ENCODE measurements around the gene CBX2. TPM values are rescaled to one million over a fixed set of nuclear protein-coding genes. Genes with fewer than 3 reads are reported as not detected.

CBX2 gene
- total RNA-seq, 2 experiments from 2014 or later: 9.2 to 9.6 TPM

GRCh38 chr17:79781736-79782575 lies 4.0 kb downstream of the CBX2 start:
- ATAC-seq (ENCODE audit: low read depth) (no peak), DNase-seq (no peak)
- Mint-ChIP-seq H3K36me3 (peaks cover 4% of the 10 kb centered on the region), H3K9me3 (no peaks in the 10 kb centered on the region), H3K27me3 (peaks cover 20% of the 10 kb centered on the region), H3K27ac (peak overlapping the region; percentile 74), H3K4me1 (peaks cover 26% of the 10 kb centered on the region), H3K4me3 (peak overlapping the region; percentile 59)
- POLR2A ChIA-PET: interaction anchor here (1.0 to 2.0 kb wide), 4 partner anchors 15 to 58 kb away, joined by 3 to 10 read pairs (median 4); partner anchors contain the start of genes CBX4 and CBX8

- ATAC-seq (ENCODE audit: low read depth): no peak
- Mint-ChIP-seq H3K36me3 (peaks cover 2% of the 10 kb centered on the region), H3K4me3 (no peak overlapping the region), H3K27ac (no peak overlapping the region), H3K9me3 (no peaks in the 10 kb centered on the region), H3K4me1 (peaks cover 21% of the 10 kb centered on the region), H3K27me3 (peaks cover 29% of the 10 kb centered on the region)
- DNase-seq: no peak
- POLR2A ChIA-PET: no interaction called here
Measured at GRCh38 chr17:79783891-79784290, 5.9 kb downstream of the CBX2 start.

- H3K36me3 Mint-ChIP-seq: peaks cover 2% of the 10 kb centered on the region
- H3K27ac Mint-ChIP-seq: no peak overlapping the region
- H3K27me3 Mint-ChIP-seq: peaks cover 33% of the 10 kb centered on the region
- ATAC-seq (ENCODE audit: low read depth) (no peak), DNase-seq (no peak)
- H3K4me1 Mint-ChIP-seq: peaks cover 20% of the 10 kb centered on the region
- H3K4me3 Mint-ChIP-seq: no peak overlapping the region
- POLR2A ChIA-PET: no interaction called here
- no peaks in the 10 kb centered on the region for H3K9me3 Mint-ChIP-seq
Measured at GRCh38 chr17:79784353-79785016, 6.5 kb downstream of the CBX2 start.

GRCh38 chr17:79785017-79785899 lies 7.3 kb downstream of the CBX2 start:
- Mint-ChIP-seq H3K9me3 (no peaks in the 10 kb centered on the region), H3K27ac (no peak overlapping the region), H3K4me1 (peaks cover 14% of the 10 kb centered on the region), H3K4me3 (no peak overlapping the region), H3K27me3 (peaks cover 35% of the 10 kb centered on the region), H3K36me3 (peaks cover 2% of the 10 kb centered on the region)
- DNase-seq (no peak), ATAC-seq (ENCODE audit: low read depth) (no peak)
- POLR2A ChIA-PET: interaction anchor here (0.5 kb wide), 1 partner anchor 17 kb away, joined by 3 read pairs; no protein-coding TSS in a partner anchor

GRCh38 chr17:79785900-79786810 lies 8.2 kb downstream of the CBX2 start:
- H3K4me1 Mint-ChIP-seq: peaks cover 8% of the 10 kb centered on the region
- no peaks in the 10 kb centered on the region for H3K9me3 Mint-ChIP-seq
- H3K27ac Mint-ChIP-seq: no peak overlapping the region
- H3K36me3 Mint-ChIP-seq: peaks cover 2% of the 10 kb centered on the region
- no peak for ATAC-seq (ENCODE audit: low read depth)
- peaks cover 43% of the 10 kb centered on the region for H3K27me3 Mint-ChIP-seq
- H3K4me3 Mint-ChIP-seq: no peak overlapping the region
- POLR2A ChIA-PET: interaction anchor here (0.5 to 1.0 kb wide), 2 partner anchors 11 to 16 kb away, joined by 3 read pairs; partner anchors contain the start of gene CBX8
- DNase-seq: no peak

- peaks cover 1% of the 10 kb centered on the region for H3K4me1 Mint-ChIP-seq
- H3K36me3 Mint-ChIP-seq: no peaks in the 10 kb centered on the region
- DNase-seq: no peak
- no peaks in the 10 kb centered on the region for H3K9me3 Mint-ChIP-seq
- no peak for ATAC-seq (ENCODE audit: low read depth)
- H3K4me3 Mint-ChIP-seq: no peak overlapping the region
- POLR2A ChIA-PET: interaction anchor here (1.0 kb wide), 1 partner anchor 10 kb away, joined by 3 read pairs; the partner anchor contains the start of gene CBX8
- peaks cover 45% of the 10 kb centered on the region for H3K27me3 Mint-ChIP-seq
- no peak overlapping the region for H3K27ac Mint-ChIP-seq
Measured at GRCh38 chr17:79786930-79787643, 9.1 kb downstream of the CBX2 start.

GRCh38 chr17:79788455-79788854 lies 10.5 kb downstream of the CBX2 start:
- Mint-ChIP-seq H3K9me3 (no peaks in the 10 kb centered on the region), H3K27me3 (peaks cover 50% of the 10 kb centered on the region), H3K36me3 (no peaks in the 10 kb centered on the region), H3K4me1 (peaks cover 2% of the 10 kb centered on the region), H3K4me3 (no peak overlapping the region), H3K27ac (no peak overlapping the region)
- POLR2A ChIA-PET: interaction anchor here (1.0 kb wide), 1 partner anchor 51 kb away, joined by 3 read pairs; the partner anchor contains the start of gene CBX4
- no peak for DNase-seq
- no peak for ATAC-seq (ENCODE audit: low read depth)

- peaks cover 50% of the 10 kb centered on the region for H3K27me3 Mint-ChIP-seq
- H3K4me3 Mint-ChIP-seq: no peak overlapping the region
- no peak for ATAC-seq (ENCODE audit: low read depth)
Measured at GRCh38 chr17:79788989-79789942, 11.3 kb downstream of the CBX2 start.

GRCh38 chr17:79789943-79790804 lies 12.2 kb downstream of the CBX2 start:
- Mint-ChIP-seq H3K36me3 (peaks cover 3% of the 10 kb centered on the region), H3K4me1 (peaks cover 2% of the 10 kb centered on the region), H3K27ac (no peak overlapping the region), H3K4me3 (peak overlapping the region; percentile 13), H3K9me3 (no peaks in the 10 kb centered on the region), H3K27me3 (peaks cover 50% of the 10 kb centered on the region)
- ATAC-seq (ENCODE audit: low read depth): peak; percentile 21
- DNase-seq: peak; percentile 62
- POLR2A ChIA-PET: interaction anchor here (1.1 kb wide), 1 partner anchor 18 kb away, joined by 3 read pairs; no protein-coding TSS in a partner anchor

More at GRCh38 chr17:79788989-79789942, 11.3 kb downstream of the CBX2 start:
- peaks cover 2% of the 10 kb centered on the region for H3K4me1 Mint-ChIP-seq
- no peak for DNase-seq
- H3K9me3 Mint-ChIP-seq: no peaks in the 10 kb centered on the region
- POLR2A ChIA-PET: interaction anchor here (1.0 to 1.1 kb wide), 2 partner anchors 19 to 50 kb away, joined by 3 read pairs; partner anchors contain the start of gene CBX4
- H3K27ac Mint-ChIP-seq: no peak overlapping the region
- peaks cover 3% of the 10 kb centered on the region for H3K36me3 Mint-ChIP-seq

Measured in activated naive CD8-positive, alpha-beta T cell treated with anti-CD3 and anti-CD28 coated beads, Interleukin-2, amount 10 ng/mL, durations not matched to agents 7 days and 5 days (primary cell).